HG02852 (cell line): ENCODE results near the gene POLN.
"Not testable (repeated sequence)": the region's sequence is repeated elsewhere in the genome, so short reads cannot be mapped to it uniquely, and the experiment has no call there.

Experiments
- ATAC-seq: cut with Tn5 transposase; IDR thresholded peaks from one replicate; pipeline ENCODE4 v1.9.1; 2021; ENCODE audit warnings: mild to moderate bottlenecking, moderate library complexity; ENCODE audit not compliant: unreplicated experiment

Gene POLN

DNA sequence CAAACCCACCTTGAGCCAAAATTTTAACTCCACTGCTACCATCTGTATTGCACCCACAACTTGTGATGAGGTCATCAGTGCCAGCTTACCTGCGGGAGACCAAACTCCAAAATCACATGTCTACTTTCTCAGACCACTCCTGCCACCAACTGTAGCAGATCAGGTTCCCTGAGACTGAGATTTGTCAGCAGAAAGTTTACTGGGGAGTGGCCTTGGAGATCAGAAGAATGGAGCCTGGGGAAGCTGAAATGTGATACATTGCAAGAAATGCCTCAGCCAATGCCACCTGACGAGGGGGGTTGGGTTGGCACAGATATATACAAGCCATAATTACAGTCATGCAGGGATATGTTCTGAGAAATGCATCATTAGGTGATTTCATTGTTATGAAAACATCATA lies 19.1 kb downstream of the POLN start:
- no peak for ATAC-seq

DNA sequence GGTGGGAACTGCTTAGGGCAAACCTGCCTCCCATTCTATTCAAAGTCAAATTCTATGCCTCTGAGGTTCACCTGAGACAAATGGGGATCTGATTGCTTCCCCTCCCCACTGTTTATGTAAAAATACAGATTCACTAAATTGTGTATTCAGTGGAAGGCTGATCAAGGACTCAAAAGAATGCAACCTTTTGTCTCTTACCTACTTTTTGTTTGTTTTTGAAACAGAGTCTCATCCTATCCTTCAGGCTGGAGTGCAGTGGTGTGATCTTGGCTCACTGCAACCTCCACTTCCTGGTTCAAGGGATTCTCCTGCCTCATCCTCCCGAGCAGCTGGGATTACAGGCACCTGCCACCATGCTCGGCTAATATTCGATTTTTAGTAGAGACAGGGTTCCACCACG lies 20.5 kb downstream of the POLN start:
- ATAC-seq, result not testable (repeated sequence)

- ATAC-seq, result peak; percentile 56
These were observed 21.8 kb downstream of the POLN start for GRCh38 chr4:2220016-2220630.

- no peak for ATAC-seq
These were observed 22.6 kb downstream of the POLN start for GRCh38 chr4:2219233-2219760.

DNA sequence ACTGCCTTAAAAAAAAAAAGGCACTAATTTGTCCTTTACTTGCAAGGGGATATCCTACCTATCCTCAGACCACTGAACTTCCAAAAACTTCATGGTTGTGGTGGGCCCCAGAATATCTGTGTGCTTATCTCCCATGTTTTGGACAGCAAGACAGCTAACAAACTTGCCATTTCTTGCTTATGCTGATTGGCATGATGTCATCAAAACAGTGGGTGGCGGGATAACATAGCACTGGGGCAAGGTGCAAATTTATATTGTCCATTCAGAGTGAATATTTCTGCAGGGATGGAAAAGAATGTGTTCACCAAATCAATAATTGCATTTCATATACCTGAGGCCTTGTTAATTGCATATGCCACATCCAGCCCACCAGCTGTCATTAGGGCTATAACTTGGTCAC lies 23.5 kb downstream of the POLN start:
- ATAC-seq, result no peak

DNA sequence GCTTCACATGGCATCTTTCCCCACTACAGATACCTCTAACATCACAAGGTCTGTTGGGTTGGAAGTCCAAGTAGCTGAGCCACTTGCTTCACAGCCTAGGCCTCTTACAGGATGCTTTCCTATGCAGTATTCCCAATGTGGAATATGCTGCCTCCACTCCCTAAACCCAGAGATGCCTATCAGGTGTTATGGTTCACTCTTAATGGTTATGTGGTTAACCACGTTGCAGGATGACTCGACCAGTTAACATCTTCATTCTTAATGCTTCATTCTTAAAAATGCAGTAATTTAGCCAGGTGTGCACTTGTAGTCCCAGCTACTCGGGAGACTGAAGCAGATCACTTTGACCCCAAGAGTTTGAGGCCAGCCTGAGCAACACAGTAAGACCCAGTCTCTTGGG lies 24.2 kb downstream of the POLN start:
- no peak for ATAC-seq

DNA sequence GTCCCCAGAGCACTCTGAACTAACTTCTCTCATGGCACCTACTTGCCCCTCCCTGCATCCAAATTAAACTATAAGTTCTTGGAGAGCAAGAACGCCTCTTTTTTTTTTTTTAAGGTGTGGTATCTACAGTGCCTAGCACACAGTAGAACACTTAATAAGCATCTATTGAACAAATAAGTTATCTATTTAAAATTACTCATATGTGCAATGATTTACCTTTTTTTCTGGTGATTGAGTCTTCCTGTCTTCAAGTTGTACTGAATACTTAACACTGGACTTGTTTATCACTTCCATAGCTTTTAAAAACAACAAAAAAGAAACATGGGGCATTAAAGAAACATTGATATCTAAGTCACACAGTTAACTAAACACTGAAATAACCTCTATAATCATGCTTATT lies 29.1 kb downstream of the POLN start:
- no peak for ATAC-seq

DNA sequence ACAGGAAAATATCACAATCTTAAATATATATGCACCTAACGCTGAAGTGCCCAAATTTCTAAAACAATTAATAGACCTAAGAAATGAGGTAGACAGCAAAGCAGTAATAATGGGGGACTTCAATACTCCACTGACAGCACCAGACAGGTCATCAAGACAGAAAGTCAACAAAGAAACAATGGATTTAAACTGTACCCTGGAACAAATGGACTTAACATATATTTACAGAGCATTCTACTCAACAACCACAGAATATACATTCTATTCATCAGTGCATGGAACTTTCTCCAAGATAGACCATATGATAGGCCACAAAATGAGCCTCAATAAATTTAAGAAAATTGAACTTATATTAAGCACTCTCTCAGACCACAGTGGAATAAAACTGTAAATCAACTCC lies 39.1 kb downstream of the POLN start:
- ATAC-seq, result not testable (repeated sequence)

DNA sequence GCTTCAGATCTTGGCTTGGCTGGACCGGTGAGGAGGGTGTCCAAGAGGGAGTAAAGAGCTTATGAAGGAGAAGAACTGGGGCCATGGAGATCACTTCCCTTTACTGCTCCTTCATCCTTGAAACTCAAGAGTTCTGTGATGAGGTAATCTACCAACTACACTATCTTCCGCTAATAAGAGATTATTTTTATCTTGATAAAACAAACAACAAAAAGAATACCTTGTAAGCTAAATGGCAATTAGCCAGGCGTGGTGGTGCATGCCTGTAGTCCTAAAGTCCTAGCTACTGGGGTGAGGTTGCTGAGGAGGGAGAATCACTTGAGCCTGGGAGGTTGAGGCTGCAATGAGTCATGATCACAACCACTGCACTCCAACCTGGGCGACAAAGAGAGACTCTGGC lies 47.4 kb downstream of the POLN start:
- no peak for ATAC-seq

DNA sequence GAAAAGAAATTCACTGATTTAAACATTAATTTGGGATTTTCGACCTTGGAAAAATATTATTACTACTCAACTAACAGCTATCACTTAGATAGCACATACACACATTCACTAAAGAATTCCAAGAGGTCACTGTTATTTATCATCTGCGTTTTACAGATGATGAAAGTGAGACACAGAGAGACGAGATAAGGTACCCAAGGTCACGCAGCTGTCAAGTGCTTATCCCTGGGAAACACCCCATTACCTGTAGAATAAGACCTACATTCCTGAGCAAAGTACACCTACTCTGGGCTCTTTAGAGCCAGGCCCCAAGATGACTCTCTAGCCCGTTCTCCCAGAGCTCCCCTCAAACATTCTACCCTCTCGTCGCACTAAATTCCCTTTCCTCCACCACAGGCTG lies 48.6 kb downstream of the POLN start:
- no peak for ATAC-seq

- ATAC-seq, result no peak
These were observed 55.1 kb downstream of the POLN start for GRCh38 chr4:2186865-2187172.

GRCh38 chr4:2186133-2186864 lies 55.6 kb downstream of the POLN start:
- no peak for ATAC-seq

- ATAC-seq, result no peak
These were observed 58.5 kb downstream of the POLN start for GRCh38 chr4:2183394-2183793.

- ATAC-seq, result no peak
These were observed 58.9 kb downstream of the POLN start for GRCh38 chr4:2182994-2183393.

DNA sequence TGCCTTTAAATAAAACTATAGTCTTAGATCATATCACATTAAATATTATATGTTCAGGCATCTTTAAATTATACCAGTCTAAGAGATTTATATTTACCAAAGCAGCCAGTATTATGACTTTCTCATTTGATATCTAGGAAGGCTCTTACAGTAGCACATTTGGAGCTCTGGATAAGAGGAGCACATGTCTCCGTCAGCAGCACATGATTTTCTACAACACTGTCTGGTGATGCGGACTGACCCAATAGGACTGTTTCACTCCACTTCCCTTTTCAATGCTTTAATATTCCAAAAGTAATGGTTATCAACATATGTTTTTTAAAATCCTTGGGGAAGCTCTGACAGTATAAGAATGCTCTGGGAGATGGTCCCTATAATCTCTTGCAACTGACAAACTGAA lies 61.5 kb downstream of the POLN start:
- ATAC-seq, result no peak

- ATAC-seq, result no peak
These were observed 62.2 kb downstream of the POLN start for GRCh38 chr4:2179717-2180116.

DNA sequence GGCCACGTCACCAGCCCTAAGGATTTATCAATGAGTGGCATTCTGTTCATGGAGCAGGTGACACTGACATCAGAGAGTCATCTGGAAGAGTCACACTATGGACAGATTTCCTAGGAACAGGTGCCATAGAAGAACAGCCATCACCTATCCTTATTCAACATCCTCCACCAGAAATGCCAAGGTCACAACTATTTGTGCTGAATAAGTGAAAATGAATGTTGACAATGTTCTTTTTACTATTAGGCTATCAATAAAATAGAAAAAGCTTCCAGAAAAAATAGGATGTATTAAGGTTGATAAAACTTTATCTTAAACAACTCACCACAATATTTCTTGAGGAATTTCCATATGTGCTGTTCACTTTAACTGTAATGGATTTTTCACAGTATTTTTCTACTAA lies 62.9 kb downstream of the POLN start:
- ATAC-seq, result no peak

GRCh38 chr4:2177443-2178093 lies 64.4 kb downstream of the POLN start:
- ATAC-seq, result no peak

- no peak for ATAC-seq
These were observed 65.8 kb downstream of the POLN start for GRCh38 chr4:2175990-2176698.

DNA sequence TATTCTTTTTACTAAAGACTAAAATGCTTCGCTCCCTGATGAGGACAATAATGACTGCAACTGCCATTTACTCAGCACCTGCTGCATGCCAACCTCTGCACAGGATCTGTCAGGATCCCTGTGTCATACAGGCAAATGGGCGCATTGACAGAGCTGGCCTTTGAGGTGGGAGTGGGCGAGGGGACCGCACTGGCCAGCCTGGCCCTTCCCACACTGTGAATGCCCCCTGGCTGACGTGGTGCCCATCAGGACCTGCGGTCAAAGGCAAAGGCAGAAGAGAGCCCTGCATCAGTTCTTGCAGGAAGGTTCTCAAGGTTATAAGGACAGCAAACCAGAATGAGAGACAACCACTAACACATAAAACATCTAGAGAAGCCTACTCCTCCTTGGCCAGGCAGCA lies 67.9 kb downstream of the POLN start:
- no peak for ATAC-seq

- no peak for ATAC-seq
These were observed 69.2 kb downstream of the POLN start for GRCh38 chr4:2172627-2173231.
